ENCODE data around the gene PIP5KL1. TPM values are rescaled to one million over a fixed set of nuclear protein-coding genes. Genes with fewer than 3 reads are reported as not detected.
A peak's percentile ranks its signal among the peaks of the same experiment; 100 is the strongest.

The PIP5KL1 gene
- total and polyA plus RNA-seq, 7 experiments from 2014 or later: 0.17 to 2.9 (median 1.9) TPM; not detected in 1

DNA sequence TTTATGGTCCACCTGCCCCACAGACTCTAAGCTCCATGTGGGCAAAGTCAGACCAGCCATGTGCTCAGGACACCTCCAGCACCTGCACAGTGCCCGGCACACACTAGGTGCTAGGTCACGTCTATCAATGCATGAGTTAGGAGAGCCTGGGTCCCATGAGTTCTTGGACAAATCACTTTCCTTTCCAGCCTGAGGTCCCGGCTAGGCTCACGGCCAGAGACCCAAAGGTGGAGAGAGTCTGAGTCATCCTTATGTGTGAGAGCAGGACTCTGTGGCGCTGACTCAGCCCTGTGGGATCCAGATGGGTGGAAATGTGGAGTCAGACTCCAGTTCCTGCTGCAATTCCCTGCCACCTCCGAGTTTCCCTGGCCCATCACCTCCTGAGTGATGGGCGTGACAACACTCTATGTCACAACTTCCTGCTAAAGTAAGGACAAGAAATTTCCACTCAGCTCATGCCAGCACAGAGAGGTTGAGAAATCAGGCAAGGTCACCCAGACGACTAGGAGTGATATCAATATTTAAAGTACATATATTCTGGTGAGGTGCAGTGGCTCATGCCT is 11.2 kb downstream of the PIP5KL1 start:
- H3K4me3 ChIP-seq (ENCODE audit: low read length): no peak overlapping the region
- Mint-ChIP-seq H3K36me3 (no peaks in the 10 kb centered on the region), H3K4me1 (peaks cover 31 to 56% (median 46%) of the 10 kb centered on the region in 7 donors), H3K9me3 (no peaks in the 10 kb centered on the region), H3K4me3 (peak overlapping the region in 5 of 10 donors; percentile 5 to 87 (median 25)), H3K27ac (peak overlapping the region in 4 of 9 donors; percentile 34 to 89 (median 78)), H3K27me3 (peaks cover 0 to 13% (median 0%) of the 10 kb centered on the region in 5 donors)
- H3K36me3 ChIP-seq (ENCODE audit: control insufficient read depth in 2 of 3, insufficient read depth in 3 of 3, low read length in 3 of 3): peaks cover 0 to 8% (median 0%) of the 10 kb centered on the region in 3 experiments
- ATAC-seq (no peak), DNase-seq (no peak)
- no peak overlapping the region for H3K27ac ChIP-seq (ENCODE audit: low read depth, low read length)
- H3K27me3 ChIP-seq (ENCODE audit: control insufficient read depth in 2 of 2, insufficient read depth in 2 of 2, low read length in 2 of 2): no peaks in the 10 kb centered on the region
- no peaks in the 10 kb centered on the region for H3K9me3 ChIP-seq (ENCODE audit: control insufficient read depth in 2 of 3, low read length in 3 of 3)
- H3K4me1 ChIP-seq (ENCODE audit: control insufficient read depth in 2 of 2, insufficient read depth in 2 of 2, low read length in 2 of 2): peaks cover 29 to 41% of the 10 kb centered on the region in 2 donors
- POLR2A ChIA-PET: interaction anchor here (1.0 to 2.0 kb wide), 3 partner anchors 15 to 148 kb away, joined by 3 to 12 read pairs (median 4); partner anchors contain the start of gene SH2D3C
- intact Hi-C loops (cut with micrococcal nuclease): loop anchor here (5.0 kb wide), 3 partner anchors 37 to 352 kb away; partner anchors contain the start of gene STXBP1 (in 1 of the 2)
- CTCF ChIA-PET: interaction anchor here (0.9 to 4.8 kb wide), 5 partner anchors 50 to 330 kb away, joined by 3 to 36 read pairs (median 18); partner anchors contain the start of genes FPGS and TOR2A

DNA sequence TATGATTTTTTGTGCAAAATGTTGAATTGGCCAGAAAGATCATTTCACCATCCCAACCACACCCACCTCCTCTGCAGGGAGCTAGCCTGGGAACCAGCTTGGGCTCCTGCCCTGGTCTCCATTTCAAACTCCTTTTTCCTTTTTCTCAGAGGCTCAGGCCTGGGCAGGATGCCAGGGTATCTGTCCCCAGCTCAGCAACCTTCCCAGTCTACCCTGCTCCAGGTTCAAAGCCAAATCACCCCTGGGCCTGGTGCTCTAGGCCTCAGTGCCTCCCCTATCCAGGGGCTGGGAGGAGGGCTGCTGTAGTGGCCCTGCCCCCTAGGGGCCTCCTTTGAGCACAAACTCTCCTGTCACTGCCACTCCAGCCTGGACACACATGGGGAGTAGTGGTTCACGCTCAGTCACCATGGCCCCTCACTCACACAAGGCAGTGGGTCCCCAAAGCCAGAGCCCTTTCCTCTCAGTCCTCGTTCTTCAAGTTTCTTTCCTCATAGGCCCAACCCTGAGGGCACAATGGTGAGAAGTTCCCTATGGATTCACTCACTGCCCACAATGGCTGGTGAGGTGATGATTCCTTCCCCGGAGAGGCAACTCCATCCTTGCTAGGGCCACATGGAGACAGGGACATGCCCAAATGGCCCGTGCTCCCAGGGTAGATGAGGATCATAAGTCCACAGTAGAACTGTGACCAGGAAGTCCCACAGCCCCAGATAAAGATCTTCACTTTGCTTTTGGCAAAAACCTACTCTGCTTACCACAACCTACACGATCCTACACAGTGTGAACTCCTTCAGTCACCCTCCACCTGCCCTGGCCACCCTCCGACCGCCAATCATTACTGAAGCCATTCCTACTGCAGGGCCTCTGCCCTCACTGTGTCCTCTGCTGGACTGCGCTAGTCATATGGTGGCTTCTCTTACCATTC is 12.1 kb downstream of the PIP5KL1 start:
- Mint-ChIP-seq H3K36me3 (peaks cover 0 to 6% (median 0%) of the 10 kb centered on the region in 5 donors), H3K4me3 (peak overlapping the region; percentile 1 to 88 (median 55)), H3K27ac (peak overlapping the region in 6 of 9 donors; percentile 34 to 89 (median 72)), H3K9me3 (no peaks in the 10 kb centered on the region), H3K27me3 (peaks cover 0 to 8% (median 0%) of the 10 kb centered on the region in 5 donors), H3K4me1 (peaks cover 31 to 60% (median 46%) of the 10 kb centered on the region in 7 donors)
- H3K9me3 ChIP-seq (ENCODE audit: control insufficient read depth in 2 of 3, low read length in 3 of 3): no peaks in the 10 kb centered on the region
- H3K4me3 ChIP-seq (ENCODE audit: low read length): no peak overlapping the region
- ATAC-seq (no peak), DNase-seq (no peak)
- H3K27ac ChIP-seq (ENCODE audit: low read depth, low read length): peak overlapping the region; percentile 34
- H3K36me3 ChIP-seq (ENCODE audit: control insufficient read depth in 2 of 3, insufficient read depth in 3 of 3, low read length in 3 of 3): peaks cover 0 to 12% (median 0%) of the 10 kb centered on the region in 3 experiments
- intact Hi-C loops (cut with micrococcal nuclease): loop anchor here (5.0 kb wide), 3 partner anchors 36 to 351 kb away; partner anchors contain the start of gene STXBP1 (in 1 of the 2)
- H3K4me1 ChIP-seq (ENCODE audit: control insufficient read depth in 2 of 2, insufficient read depth in 2 of 2, low read length in 2 of 2): peaks cover 29 to 41% of the 10 kb centered on the region in 2 donors
- POLR2A ChIA-PET: interaction anchor here (0.6 to 4.9 kb wide), 8 partner anchors 8 to 183 kb away, joined by 3 to 81 read pairs (median 4); no protein-coding TSS in a partner anchor
- CTCF ChIA-PET: interaction anchor here (0.7 to 4.8 kb wide), 5 partner anchors 48 to 330 kb away, joined by 3 to 36 read pairs (median 7); partner anchors contain the start of gene TOR2A
- H3K27me3 ChIP-seq (ENCODE audit: control insufficient read depth in 2 of 2, insufficient read depth in 2 of 2, low read length in 2 of 2): no peaks in the 10 kb centered on the region

DNA sequence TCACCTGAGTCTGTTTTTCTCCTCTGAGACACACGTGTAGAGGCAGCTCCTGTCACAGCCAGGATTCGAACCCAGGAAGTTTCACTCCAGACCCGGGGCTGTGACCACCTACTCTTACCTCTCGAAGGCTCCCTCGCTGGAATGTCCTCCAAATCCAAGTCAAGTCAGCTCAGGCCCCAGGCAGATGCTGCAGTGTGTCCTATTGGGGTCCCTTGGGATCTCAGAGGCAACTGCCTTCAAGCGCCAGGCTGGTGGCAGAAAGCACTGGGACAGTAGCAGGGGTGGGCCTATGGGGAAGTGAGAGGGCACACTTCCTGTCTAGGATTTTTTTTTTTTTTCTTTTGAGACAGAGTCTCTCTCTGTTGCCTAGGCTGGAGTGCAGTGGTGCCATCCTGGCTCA is 13.0 kb downstream of the PIP5KL1 start:
- Histone ChIP-seq H3K27me3 (ENCODE audit: control insufficient read depth in 2 of 2, insufficient read depth in 2 of 2, low read length in 2 of 2) (no peaks in the 10 kb centered on the region), H3K27ac (ENCODE audit: low read depth, low read length) (peak overlapping the region; percentile 56), H3K4me1 (ENCODE audit: control insufficient read depth in 2 of 2, insufficient read depth in 2 of 2, low read length in 2 of 2) (peaks cover 29 to 41% of the 10 kb centered on the region in 2 donors), H3K9me3 (ENCODE audit: control insufficient read depth in 2 of 3, low read length in 3 of 3) (no peaks in the 10 kb centered on the region), H3K4me3 (ENCODE audit: low read length) (peak overlapping the region; percentile 55), H3K36me3 (ENCODE audit: control insufficient read depth in 2 of 3, insufficient read depth in 3 of 3, low read length in 3 of 3) (peaks cover 0 to 18% (median 0%) of the 10 kb centered on the region in 3 experiments)
- peaks cover 31 to 65% (median 51%) of the 10 kb centered on the region in 7 donors for H3K4me1 Mint-ChIP-seq
- peak overlapping the region in 9 of 10 donors; percentile 57 to 88 (median 80) for H3K4me3 Mint-ChIP-seq
- ChIA-PET POLR2A (interaction anchor here (0.6 to 4.9 kb wide), 16 partner anchors 9 to 183 kb away, joined by 3 to 81 read pairs (median 3); partner anchors contain the start of genes CDK9 and TOR2A), CTCF (interaction anchor here (0.7 to 2.5 kb wide), 4 partner anchors 11 to 183 kb away, joined by 3 to 12 read pairs (median 6); partner anchors contain the start of gene TOR2A)
- intact Hi-C loops (cut with micrococcal nuclease): loop anchor here (1.0 to 5.0 kb wide), 15 partner anchors 11 to 693 kb away; partner anchors contain the start of genes FPGS (in 2 of the 2), STXBP1 (in 2 of the 2), PIP5KL1 (in 1 of the 2) and ST6GALNAC6 (in 1 of the 2)
- H3K36me3 Mint-ChIP-seq: peaks cover 0 to 11% (median 0%) of the 10 kb centered on the region in 5 donors
- peaks cover 0 to 4% (median 0%) of the 10 kb centered on the region in 5 donors for H3K27me3 Mint-ChIP-seq
- DNase-seq (no peak), ATAC-seq (no peak)
- H3K9me3 Mint-ChIP-seq: no peaks in the 10 kb centered on the region
- peak overlapping the region in 8 of 9 donors; percentile 8 to 89 (median 62) for H3K27ac Mint-ChIP-seq

GRCh38 chr9:127916720-127917581 is 13.6 kb downstream of the PIP5KL1 start, which contains the start of gene ST6GALNAC4:
ST6GALNAC4 (minus strand) TSS chr9:127917041; CDS start chr9:127916419, 622 bp downstream.
- CTCF ChIA-PET: interaction anchor here (0.6 to 2.5 kb wide), 8 partner anchors 11 to 327 kb away, joined by 3 to 12 read pairs (median 3); partner anchors contain the start of gene TOR2A
- Histone ChIP-seq H3K4me3 (ENCODE audit: low read length) (peak within 1 kb of the TSS; percentile 86), H3K27ac (ENCODE audit: low read depth, low read length) (peak within 1 kb of the TSS; percentile 81), H3K36me3 (ENCODE audit: control insufficient read depth in 2 of 3, insufficient read depth in 3 of 3, low read length in 3 of 3) (peaks cover 0 to 25% (median 0%) of the 10 kb centered on the region in 3 experiments), H3K27me3 (ENCODE audit: control insufficient read depth in 2 of 2, insufficient read depth in 2 of 2, low read length in 2 of 2) (no peaks in the 10 kb centered on the region), H3K4me1 (ENCODE audit: control insufficient read depth in 2 of 2, insufficient read depth in 2 of 2, low read length in 2 of 2) (peaks cover 28 to 39% of the 10 kb centered on the region in 2 donors), H3K9me3 (ENCODE audit: control insufficient read depth in 2 of 3, low read length in 3 of 3) (no peaks in the 10 kb centered on the region)
- Mint-ChIP-seq H3K9me3 (no peaks in the 10 kb centered on the region), H3K36me3 (peaks cover 0 to 12% (median 0%) of the 10 kb centered on the region in 5 donors), H3K4me1 (peaks cover 29 to 64% (median 51%) of the 10 kb centered on the region in 7 donors), H3K4me3 (peak within 1 kb of the TSS; percentile 76 to 91 (median 86)), H3K27me3 (peaks cover 0 to under 1% (median 0%) of the 10 kb centered on the region in 5 donors), H3K27ac (peak within 1 kb of the TSS; percentile 69 to 95 (median 87))
- POLR2A ChIA-PET: interaction anchor here (0.6 to 4.9 kb wide), 19 partner anchors 13 to 202 kb away, joined by 3 to 81 read pairs (median 3); partner anchors contain the start of genes CDK9, PTRH1, TOR2A and TTC16
- intact Hi-C loops (cut with micrococcal nuclease): loop anchor here (1.0 to 5.0 kb wide), 15 partner anchors 11 to 692 kb away; partner anchors contain the start of genes FPGS (in 2 of the 2), PIP5KL1 (in 2 of the 2), STXBP1 (in 2 of the 2) and ST6GALNAC6 (in 1 of the 2)
- ATAC-seq (peak; percentile 98), DNase-seq (peak; percentile 82 to 97 (median 89))

Data from naive thymus-derived CD4-positive, alpha-beta T cell (primary cell).